Pancreas (tissue), 10 donors: ENCODE results near the gene DGCR8. TPM values are rescaled to one million over a fixed set of nuclear protein-coding genes. Genes with fewer than 3 reads are reported as not detected.

Source experiments
- ATAC-seq, 4 donors: fragments of 200-7000 bp; cut with Tn5 transposase; one replicate each; pipeline versions ENCODE4 v1.8.0 to v1.9.1; 2020; ENCODE audit warnings: mild to moderate bottlenecking in 4 of 4, moderate library complexity in 4 of 4
- DNase-seq, 6 donors: peaks; one replicate each; pipeline ENCODE4 v3.0.0-alpha.2; 2020
- FAIRE-seq: peaks from 2 replicates; lab custom pipeline; 2012; peaks lifted over from hg19 to GRCh38; lab: Jason Lieb, UNC
- H3K27ac ChIP-seq, 4 donors: fragments of 200-600 bp; sonication (generic); 1 replicate in 3 of 4; 2 replicates in 1 of 4; pipeline versions ENCODE4 v1.5.0 to v1.8.0; 2020
- H3K27me3 ChIP-seq, 4 donors: fragments of 200-600 bp; one replicate each; pipeline ENCODE4 v1.8.0; 2021
- H3K36me3 ChIP-seq, 3 donors: fragments of 200-600 bp; sonication (generic) in 1 of 3; one replicate each; pipeline versions ENCODE4 v1.5.0 to v1.8.0; 2020 to 2021
- H3K4me1 ChIP-seq, 3 donors: fragments of 200-600 bp; one replicate each; pipeline ENCODE4 v1.8.0; 2021
- H3K4me3 ChIP-seq, 4 donors: fragments of 200-600 bp; sonication (generic) in 2 of 4; one replicate each; pipeline versions ENCODE4 v1.5.0 to v1.8.0; 2020 to 2021
- H3K9me3 ChIP-seq, 4 donors: fragments of 200-600 bp; one replicate each; pipeline ENCODE4 v1.8.0; 2021
- CTCF ChIP-seq, 4 donors: fragments of 200-600 bp; sonication (generic) in 3 of 4; IDR thresholded peaks; one replicate each; pipeline versions ENCODE4 v1.5.0 to v1.8.0; 2021; ENCODE audit warnings: antibody characterized with exemption in 4 of 4
- WGBS, 2 donors: extraction: QIAGEN DNeasy Blood & Tissue Kit; methylation state at CpG; one replicate each; pipeline ENCODE4 v1.1.7; 2013; 5-methylcytosine and 5-hydroxymethylcytosine counted together
- intact Hi-C, 3 donors: fragments of 100-400 bp; cut with DNase I; formaldehyde crosslinking; loops; one replicate each; pipeline versions ENCODE4 v1.11.1 to v1.14.2; 2022
- polyA plus RNA-seq, 2 donors: library from polyadenylated mRNA; stranded (reverse); fragments of 200-250 nt; gene quantifications; one replicate each; pipeline ENCODE4 v1.2.3, GENCODE V29; 2013
- total RNA-seq, 6 donors: library from RNA; stranded (reverse); fragmentation: NEBNext Ultra II Directional in 4 of 6; extraction: Animal tissue kit (Norgen Biotek cat#: 25700) in 4 of 6; gene quantifications; one replicate each; pipeline versions ENCODE4 v1.2.1 to v1.2.4, GENCODE V29; 2021 to 2023
- donor health status: healthy with polysubstance abuse.
- donor health status: DM: no; HTN: no; CAD: no; lungs with moderate emphysema.
- donor health status: DM: no; HTN: no; CAD: no.
- donor health status: control.
- donor health status: control.
- donor health status: Bipolar disorder and iron deficiency.
- donor health status: DM: yes; HTN: yes; CAD: no.
- donor health status: DM: no; HTN: no; CAD: no.
- donor health status: DM: no; HTN: no; CAD: no.
- donor health status: DM: yes; HTN: yes; CAD: no.

DGCR8 gene
- total and polyA plus RNA-seq, 8 donors = 14.9 to 31.9 (median 18.9) TPM

GRCh38 chr22:20131859-20132685 lies 52.0 kb downstream of the DGCR8 start:
- ATAC-seq (peak in 3 of 4 donors; percentile 1 to 3 (median 2)), DNase-seq (peak in 3 of 6 donors; percentile 46 to 88 (median 69)), FAIRE-seq (no peak)
- intact Hi-C loops = no loop called here
- Histone ChIP-seq H3K27me3 (no peaks in the 10 kb centered on the region), H3K4me3 (peak overlapping the region; percentile 84 to 99 (median 96)), H3K4me1 (peaks cover 0 to 6% (median 6%) of the 10 kb centered on the region in 3 donors), H3K9me3 (no peaks in the 10 kb centered on the region), H3K36me3 (peaks cover 0 to under 1% (median 0%) of the 10 kb centered on the region in 3 donors), H3K27ac (peak overlapping the region in 2 of 4 donors; percentile 3 to 42)
- TF ChIP-seq CTCF (IDR thresholded peaks at IDR 0.05) = no peak
- 0% methylated on average over 21 to 72 of the region's 72 CpGs for WGBS, 2 donors

GRCh38 chr22:20132686-20133246 lies 52.7 kb downstream of the DGCR8 start:
- ATAC-seq = no peak
- Histone ChIP-seq H3K4me3 (peak overlapping the region; percentile 84 to 99 (median 96)), H3K9me3 (no peaks in the 10 kb centered on the region), H3K4me1 (peaks cover 0 to 6% (median 6%) of the 10 kb centered on the region in 3 donors), H3K36me3 (no peaks in the 10 kb centered on the region), H3K27me3 (no peaks in the 10 kb centered on the region), H3K27ac (peak overlapping the region in 1 of 4 donors; percentile 42)
- FAIRE-seq = no peak
- intact Hi-C loops = no loop called here
- no peak for DNase-seq
- 42 to 44% methylated on average over 16 of the region's 16 CpGs for WGBS, 2 donors
- TF ChIP-seq CTCF (IDR thresholded peaks at IDR 0.05) = no peak

- TF ChIP-seq CTCF (IDR thresholded peaks at IDR 0.05) = no peak
- Histone ChIP-seq H3K9me3 (no peaks in the 10 kb centered on the region), H3K27ac (no peak overlapping the region), H3K4me3 (no peak overlapping the region), H3K4me1 (peaks cover 0 to 6% (median 6%) of the 10 kb centered on the region in 3 donors), H3K36me3 (no peaks in the 10 kb centered on the region), H3K27me3 (no peaks in the 10 kb centered on the region)
- intact Hi-C loops = no loop called here
- no peak for ATAC-seq
- FAIRE-seq = no peak
- 70 to 79% methylated on average over 12 of the region's 12 CpGs for WGBS, 2 donors
- DNase-seq = no peak
Observed at GRCh38 chr22:20133930-20134549, 54.0 kb downstream of the DGCR8 start.

GRCh38 chr22:20135265-20135664 lies 55.2 kb downstream of the DGCR8 start:
- H3K27ac ChIP-seq = no peak overlapping the region
- WGBS, 2 donors = 45 to 51% methylated on average over 4 of the region's 4 CpGs
- no peaks in the 10 kb centered on the region for H3K9me3 ChIP-seq
- ATAC-seq (no peak), DNase-seq (no peak), FAIRE-seq (no peak)
- no peak for TF ChIP-seq CTCF (IDR thresholded peaks at IDR 0.05)
- H3K36me3 ChIP-seq = no peaks in the 10 kb centered on the region
- intact Hi-C loops = no loop called here
- no peak overlapping the region for H3K4me3 ChIP-seq
- H3K4me1 ChIP-seq = peaks cover 0 to 6% (median 6%) of the 10 kb centered on the region in 3 donors
- H3K27me3 ChIP-seq = no peaks in the 10 kb centered on the region
